Measurements from ENCODE around the gene SORCS2. TPM values are rescaled to one million over a fixed set of nuclear protein-coding genes. Genes with fewer than 3 reads are reported as not detected.

SORCS2 gene
- total and polyA plus RNA-seq, 9 donors, result 7.4 to 24.9 (median 13.0) TPM

- Histone ChIP-seq H3K4me1 (ENCODE audit: control insufficient read depth, insufficient read depth, low read length) (peaks cover 12% of the 10 kb centered on the region), H3K36me3 (ENCODE audit: control insufficient read depth, insufficient read depth, low read length) (peaks cover 62% of the 10 kb centered on the region), H3K9me3 (replicated peaks; ENCODE audit: control insufficient read depth, low read depth, low read length) (no peaks in the 10 kb centered on the region), H3K4me3 (ENCODE audit: low read length) (no peak overlapping the region), H3K27me3 (ENCODE audit: control insufficient read depth, insufficient read depth, low read length) (no peaks in the 10 kb centered on the region), H3K27ac (ENCODE audit: low read length) (no peak overlapping the region)
- WGBS (ENCODE audit: insufficient coverage), result 96% methylated on average over 7 of the region's 10 CpGs
- no peak for DNase-seq
Observed at GRCh38 chr4:7786517-7786916, 594.2 kb downstream of the SORCS2 start.

- Histone ChIP-seq H3K27me3 (ENCODE audit: control insufficient read depth, insufficient read depth, low read length) (no peaks in the 10 kb centered on the region), H3K4me1 (ENCODE audit: control insufficient read depth, insufficient read depth, low read length) (peaks cover 7% of the 10 kb centered on the region), H3K36me3 (ENCODE audit: control insufficient read depth, insufficient read depth, low read length) (peaks cover 65% of the 10 kb centered on the region), H3K4me3 (ENCODE audit: low read length) (no peak overlapping the region), H3K9me3 (replicated peaks; ENCODE audit: control insufficient read depth, low read depth, low read length) (no peaks in the 10 kb centered on the region), H3K27ac (ENCODE audit: low read length) (no peak overlapping the region)
- WGBS (ENCODE audit: insufficient coverage), result 89% methylated on average over 10 of the region's 15 CpGs
- DNase-seq, result no peak
Observed at GRCh38 chr4:7787067-7787466, 594.7 kb downstream of the SORCS2 start.

- Histone ChIP-seq H3K4me1 (ENCODE audit: control insufficient read depth, insufficient read depth, low read length) (peaks cover 5% of the 10 kb centered on the region), H3K4me3 (ENCODE audit: low read length) (no peak overlapping the region), H3K9me3 (replicated peaks; ENCODE audit: control insufficient read depth, low read depth, low read length) (no peaks in the 10 kb centered on the region), H3K27me3 (ENCODE audit: control insufficient read depth, insufficient read depth, low read length) (no peaks in the 10 kb centered on the region), H3K36me3 (ENCODE audit: control insufficient read depth, insufficient read depth, low read length) (peaks cover 71% of the 10 kb centered on the region), H3K27ac (ENCODE audit: low read length) (no peak overlapping the region)
- no peak for DNase-seq
- WGBS (ENCODE audit: insufficient coverage), result 87% methylated on average over 26 of the region's 30 CpGs
Observed at GRCh38 chr4:7787681-7788141, 595.4 kb downstream of the SORCS2 start.

- no peaks in the 10 kb centered on the region for H3K27me3 ChIP-seq (ENCODE audit: control insufficient read depth, insufficient read depth, low read length)
- H3K4me1 ChIP-seq (ENCODE audit: control insufficient read depth, insufficient read depth, low read length), result peaks cover 5% of the 10 kb centered on the region
- no peak overlapping the region for H3K27ac ChIP-seq (ENCODE audit: low read length)
- WGBS (ENCODE audit: insufficient coverage), result 79% methylated on average over 8 of the region's 17 CpGs
- H3K9me3 ChIP-seq (replicated peaks; ENCODE audit: control insufficient read depth, low read depth, low read length), result no peaks in the 10 kb centered on the region
- DNase-seq, result no peak
- H3K4me3 ChIP-seq (ENCODE audit: low read length), result no peak overlapping the region
- H3K36me3 ChIP-seq (ENCODE audit: control insufficient read depth, insufficient read depth, low read length), result peaks cover 76% of the 10 kb centered on the region
Observed at GRCh38 chr4:7788193-7788592, 595.9 kb downstream of the SORCS2 start.

- WGBS (ENCODE audit: insufficient coverage), result 76% methylated on average over 12 of the region's 13 CpGs
- DNase-seq, result no peak
- H3K36me3 ChIP-seq (ENCODE audit: control insufficient read depth, insufficient read depth, low read length), result peaks cover 77% of the 10 kb centered on the region
- no peak overlapping the region for H3K4me3 ChIP-seq (ENCODE audit: low read length)
- H3K4me1 ChIP-seq (ENCODE audit: control insufficient read depth, insufficient read depth, low read length), result peaks cover 5% of the 10 kb centered on the region
- H3K27ac ChIP-seq (ENCODE audit: low read length), result no peak overlapping the region
- no peaks in the 10 kb centered on the region for H3K9me3 ChIP-seq (replicated peaks; ENCODE audit: control insufficient read depth, low read depth, low read length)
- no peaks in the 10 kb centered on the region for H3K27me3 ChIP-seq (ENCODE audit: control insufficient read depth, insufficient read depth, low read length)
Observed at GRCh38 chr4:7788694-7789425, 596.5 kb downstream of the SORCS2 start.

GRCh38 chr4:7790023-7790422 lies 597.7 kb downstream of the SORCS2 start:
- H3K36me3 ChIP-seq (ENCODE audit: control insufficient read depth, insufficient read depth, low read length), result peaks cover 68% of the 10 kb centered on the region
- 60% methylated on average over 1 of the region's 2 CpGs for WGBS (ENCODE audit: insufficient coverage)

GRCh38 chr4:7790999-7791398 lies 598.7 kb downstream of the SORCS2 start:
- no peaks in the 10 kb centered on the region for H3K27me3 ChIP-seq (ENCODE audit: control insufficient read depth, insufficient read depth, low read length)
- peak; percentile 49 for DNase-seq
- WGBS (ENCODE audit: insufficient coverage), result no CpG with 5 or more reads among the region's 2 CpGs
- peaks cover 60% of the 10 kb centered on the region for H3K36me3 ChIP-seq (ENCODE audit: control insufficient read depth, insufficient read depth, low read length)
- H3K4me3 ChIP-seq (ENCODE audit: low read length), result no peak overlapping the region
- H3K4me1 ChIP-seq (ENCODE audit: control insufficient read depth, insufficient read depth, low read length), result peaks cover 5% of the 10 kb centered on the region
- no peak overlapping the region for H3K27ac ChIP-seq (ENCODE audit: low read length)
- no peaks in the 10 kb centered on the region for H3K9me3 ChIP-seq (replicated peaks; ENCODE audit: control insufficient read depth, low read depth, low read length)

More at GRCh38 chr4:7790023-7790422, 597.7 kb downstream of the SORCS2 start:
- Histone ChIP-seq H3K27me3 (ENCODE audit: control insufficient read depth, insufficient read depth, low read length) (no peaks in the 10 kb centered on the region), H3K4me3 (ENCODE audit: low read length) (no peak overlapping the region), H3K4me1 (ENCODE audit: control insufficient read depth, insufficient read depth, low read length) (peaks cover 5% of the 10 kb centered on the region), H3K27ac (ENCODE audit: low read length) (no peak overlapping the region), H3K9me3 (replicated peaks; ENCODE audit: control insufficient read depth, low read depth, low read length) (no peaks in the 10 kb centered on the region)
- no peak for DNase-seq

Other genes with a start within 250 kb of the SORCS2 start
- 15.9 TPM for gene TADA2B, start 149.2 kb upstream of the SORCS2 start, total RNA-seq
- gene TADA2B, start 149.2 kb upstream of the SORCS2 start, polyA plus RNA-seq (ENCODE audit: insufficient read depth in 1 of 8, insufficient read length in 8 of 8, low replicate concordance in 1 of 8), result 10 to 100 TPM; 17.0 to 26.1 (median 22.8) TPM
- 27.7 TPM for gene GRPEL1, start 124.5 kb upstream of the SORCS2 start, total RNA-seq
- 10 to 100 TPM; 28.7 to 31.5 (median 30.2) TPM for gene GRPEL1, start 124.5 kb upstream of the SORCS2 start, polyA plus RNA-seq (ENCODE audit: insufficient read depth in 1 of 8, insufficient read length in 8 of 8, low replicate concordance in 1 of 8)
- not detected for gene PSAPL1, start 242.4 kb downstream of the SORCS2 start, total RNA-seq
- not detected for gene PSAPL1, start 242.4 kb downstream of the SORCS2 start, polyA plus RNA-seq (ENCODE audit: insufficient read depth in 1 of 8, insufficient read length in 8 of 8, low replicate concordance in 1 of 8)